DND-41 (cell line): Measurements from ENCODE around the gene PSMD13.

ENCODE experiments used
- CTCF ChIP-seq: IDR thresholded peaks from 2 replicates; pipeline ENCODE4 v1.5.1; 2012; ENCODE audit warnings: borderline replicate concordance, low read length, moderate library complexity, mild to moderate bottlenecking; ENCODE audit not compliant: poor library complexity, severe bottlenecking; ENCODE audit errors: extremely low read depth
- EZH2 ChIP-seq: IDR thresholded peaks from 3 replicates; pipeline ENCODE4 v1.6.1; 2012; ENCODE audit warnings: borderline replicate concordance, low read depth, mild to moderate bottlenecking, moderate library complexity, low read length, inconsistent platforms; ENCODE audit not compliant: severe bottlenecking

- TF ChIP-seq EZH2 = no peak
- no peak for TF ChIP-seq CTCF
Observed at GRCh38 chr11:292211-293121, 55.7 kb downstream of the PSMD13 start.
